HepG2 (cell line): ENCODE results near the gene CCDC57. TPM values are rescaled to one million over a fixed set of nuclear protein-coding genes. Genes with fewer than 3 reads are reported as not detected.

Experiments used
- AGO1 ChIP-seq: fragments of 200-400 bp; formaldehyde crosslinking; IDR thresholded peaks from 2 replicates; pipeline ENCODE4 v1.6.1; 2017; ENCODE audit warnings: mild to moderate bottlenecking, low read depth, low read length, moderate library complexity; ENCODE audit not compliant: poor library complexity, severe bottlenecking
- CCAR2 ChIP-seq: fragments of 200-400 bp; formaldehyde crosslinking; optimal IDR thresholded peaks from 2 replicates; pipeline ENCODE3; 2018; ENCODE audit warnings: low read depth, mild to moderate bottlenecking, low read length, moderate library complexity
- JARID2 ChIP-seq: sonication (generic); formaldehyde crosslinking; IDR thresholded peaks from 2 replicates; pipeline ENCODE4 v1.8.1; 2023; ENCODE audit warnings: missing genetic modification reagents, inconsistent platforms; ENCODE audit not compliant: insufficient replicate concordance
- MEF2D ChIP-seq: sonication (generic); formaldehyde crosslinking; IDR thresholded peaks from 2 replicates; pipeline ENCODE4 v1.5.1; 2020; ENCODE audit warnings: mild to moderate bottlenecking, missing genetic modification reagents
- SOX13 ChIP-seq, 3 experiments: fragments of 450-650 bp in 1 of 3; sonication (generic) in 1 of 3; formaldehyde crosslinking in 1 of 3; IDR thresholded peaks in 2 of 3; conservative IDR thresholded peaks in 1 of 3; 2 replicates each; pipeline versions ENCODE4 v1.5.0 to v1.6.1; 2016 to 2020; ENCODE audit warnings: antibody characterized with exemption in 1 of 3, mild to moderate bottlenecking in 1 of 3, missing compliant biosample characterization in 1 of 3, missing genetic modification reagents in 1 of 3, moderate library complexity in 1 of 3
- SYNCRIP ChIP-seq: fragments of 200-400 bp; formaldehyde crosslinking; IDR thresholded peaks from 2 replicates; pipeline ENCODE4 v1.6.1; 2018; ENCODE audit warnings: mild to moderate bottlenecking, low read depth, low read length; ENCODE audit not compliant: insufficient read depth
- TAF15 ChIP-seq: fragments of 200-400 bp; formaldehyde crosslinking; IDR thresholded peaks from one replicate; pipeline ENCODE4 v1.6.1; 2018; ENCODE audit warnings: mild to moderate bottlenecking, low read depth, low read length; ENCODE audit not compliant: poor library complexity, severe bottlenecking
- ZNF235 ChIP-seq: sonication (generic); formaldehyde crosslinking; IDR thresholded peaks from 2 replicates; pipeline ENCODE4 v1.8.1; 2023; ENCODE audit warnings: mild to moderate bottlenecking, missing genetic modification reagents, borderline replicate concordance
- ZNF562 ChIP-seq: sonication (generic); formaldehyde crosslinking; IDR thresholded peaks from 2 replicates; pipeline ENCODE4 v1.8.0; 2022; ENCODE audit warnings: missing genetic modification reagents, borderline replicate concordance
- polyA plus RNA-seq, 8 experiments: library from polyadenylated mRNA; depleted of rRNA in 3 of 8; stranded (reverse) in 7 of 8; unstranded in 1 of 8; fragments of >200 nt; fragmentation: Illumina TruSeq in 4 of 8; extraction: Trizol in 4 of 8; gene quantifications; 2 replicates each; pipeline versions ENCODE4 v1.2.1 to v1.2.3, GENCODE V29; 2011 to 2016; ENCODE audit warnings: low read depth in 4 of 8, missing spikeins in 1 of 8, mixed read lengths in 1 of 8; ENCODE audit not compliant: insufficient read depth in 1 of 8
- total RNA-seq, 5 experiments: library from RNA; depleted of rRNA; stranded (reverse); fragments of >200 nt; fragmentation: Illumina TruSeq; extraction: Trizol; gene quantifications; 2 replicates each; pipeline ENCODE4 v1.2.3, GENCODE V29; 2016; ENCODE audit warnings: low read depth in 1 of 5
- TF ChIP-seq, protein P1 (sequence below): sonication (generic); formaldehyde crosslinking; IDR thresholded peaks from 2 replicates; pipeline ENCODE4 v1.5.1; 2020; ENCODE audit warnings: mild to moderate bottlenecking, missing genetic modification reagents, borderline replicate concordance
- TF ChIP-seq, protein P2 (sequence below): sonication (generic); formaldehyde crosslinking; IDR thresholded peaks from 2 replicates; pipeline ENCODE4 v1.4.0; 2020; ENCODE audit warnings: missing genetic modification reagents, borderline replicate concordance
- TF ChIP-seq, protein P3 (sequence below): sonication (generic); formaldehyde crosslinking; IDR thresholded peaks from 2 replicates; pipeline ENCODE4 v1.4.0; 2020; ENCODE audit warnings: missing genetic modification reagents, mild to moderate bottlenecking, borderline replicate concordance
- TF ChIP-seq, protein P4 (sequence below): sonication (generic); formaldehyde crosslinking; IDR thresholded peaks from 2 replicates; pipeline ENCODE4 v1.4.0; 2020; ENCODE audit warnings: missing genetic modification reagents

CCDC57 gene
- total and polyA plus RNA-seq, 2 of the 13 experiments (the other 11 are each of a cell fraction or from before 2014, with no cell fraction given) = 59.3 to 59.9 TPM

DNA sequence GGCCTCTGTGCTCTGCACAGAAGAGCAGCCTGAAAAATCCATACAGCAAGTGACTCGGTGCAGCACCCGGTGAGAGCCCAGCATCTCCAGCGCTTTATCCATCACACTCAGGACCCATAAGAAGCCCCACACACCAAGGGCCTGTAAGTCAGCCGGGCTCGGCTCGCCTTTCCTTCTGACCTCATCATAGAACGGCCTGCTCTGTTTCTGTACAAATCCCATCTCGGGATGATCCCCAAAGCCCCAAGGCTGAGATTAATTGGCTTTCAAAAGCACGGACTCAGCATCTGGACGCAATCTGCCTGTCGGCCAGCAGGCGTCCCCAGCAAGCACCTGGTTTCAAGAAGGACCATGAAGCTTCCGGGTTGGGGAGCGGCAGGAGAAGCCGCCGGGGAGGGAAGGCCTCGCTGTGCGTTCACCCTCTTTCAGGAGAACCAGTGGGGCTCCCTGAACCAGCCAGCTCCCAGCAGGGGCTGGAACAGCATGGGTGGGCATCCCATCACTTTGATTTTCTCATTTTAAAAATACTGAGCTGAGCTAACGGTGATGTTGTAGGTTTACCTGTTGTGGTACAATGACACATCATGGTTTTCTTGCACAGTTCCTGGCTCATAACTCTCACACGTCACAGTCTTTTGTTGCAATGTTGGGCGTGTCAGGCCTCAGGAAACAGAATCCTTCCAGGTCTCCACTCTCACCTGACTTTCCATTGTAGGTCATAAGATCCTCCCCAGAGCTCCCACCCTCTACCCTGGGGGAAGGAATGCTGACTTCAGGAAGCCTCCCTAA is 6.7 kb downstream of the CCDC57 start (continued):
- TF ChIP-seq, protein P1, sequence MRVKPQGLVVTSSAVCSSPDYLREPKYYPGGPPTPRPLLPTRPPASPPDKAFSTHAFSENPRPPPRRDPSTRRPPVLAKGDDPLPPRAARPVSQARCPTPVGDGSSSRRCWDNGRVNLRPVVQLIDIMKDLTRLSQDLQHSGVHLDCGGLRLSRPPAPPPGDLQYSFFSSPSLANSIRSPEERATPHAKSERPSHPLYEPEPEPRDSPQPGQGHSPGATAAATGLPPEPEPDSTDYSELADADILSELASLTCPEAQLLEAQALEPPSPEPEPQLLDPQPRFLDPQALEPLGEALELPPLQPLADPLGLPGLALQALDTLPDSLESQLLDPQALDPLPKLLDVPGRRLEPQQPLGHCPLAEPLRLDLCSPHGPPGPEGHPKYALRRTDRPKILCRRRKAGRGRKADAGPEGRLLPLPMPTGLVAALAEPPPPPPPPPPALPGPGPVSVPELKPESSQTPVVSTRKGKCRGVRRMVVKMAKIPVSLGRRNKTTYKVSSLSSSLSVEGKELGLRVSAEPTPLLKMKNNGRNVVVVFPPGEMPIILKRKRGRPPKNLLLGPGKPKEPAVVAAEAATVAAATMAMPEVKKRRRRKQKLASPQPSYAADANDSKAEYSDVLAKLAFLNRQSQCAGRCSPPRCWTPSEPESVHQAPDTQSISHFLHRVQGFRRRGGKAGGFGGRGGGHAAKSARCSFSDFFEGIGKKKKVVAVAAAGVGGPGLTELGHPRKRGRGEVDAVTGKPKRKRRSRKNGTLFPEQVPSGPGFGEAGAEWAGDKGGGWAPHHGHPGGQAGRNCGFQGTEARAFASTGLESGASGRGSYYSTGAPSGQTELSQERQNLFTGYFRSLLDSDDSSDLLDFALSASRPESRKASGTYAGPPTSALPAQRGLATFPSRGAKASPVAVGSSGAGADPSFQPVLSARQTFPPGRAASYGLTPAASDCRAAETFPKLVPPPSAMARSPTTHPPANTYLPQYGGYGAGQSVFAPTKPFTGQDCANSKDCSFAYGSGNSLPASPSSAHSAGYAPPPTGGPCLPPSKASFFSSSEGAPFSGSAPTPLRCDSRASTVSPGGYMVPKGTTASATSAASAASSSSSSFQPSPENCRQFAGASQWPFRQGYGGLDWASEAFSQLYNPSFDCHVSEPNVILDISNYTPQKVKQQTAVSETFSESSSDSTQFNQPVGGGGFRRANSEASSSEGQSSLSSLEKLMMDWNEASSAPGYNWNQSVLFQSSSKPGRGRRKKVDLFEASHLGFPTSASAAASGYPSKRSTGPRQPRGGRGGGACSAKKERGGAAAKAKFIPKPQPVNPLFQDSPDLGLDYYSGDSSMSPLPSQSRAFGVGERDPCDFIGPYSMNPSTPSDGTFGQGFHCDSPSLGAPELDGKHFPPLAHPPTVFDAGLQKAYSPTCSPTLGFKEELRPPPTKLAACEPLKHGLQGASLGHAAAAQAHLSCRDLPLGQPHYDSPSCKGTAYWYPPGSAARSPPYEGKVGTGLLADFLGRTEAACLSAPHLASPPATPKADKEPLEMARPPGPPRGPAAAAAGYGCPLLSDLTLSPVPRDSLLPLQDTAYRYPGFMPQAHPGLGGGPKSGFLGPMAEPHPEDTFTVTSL (CRISPR knock-in tag) = no peak
- TF ChIP-seq ZNF562 (CRISPR knock-in tag) (no peak), MEF2D (CRISPR knock-in tag) (0 out of 2 replicates have a peak, but pooled peaks have one; percentile 48), SOX13 (IDR thresholded peaks at IDR 0.05) (no peak), SOX13 (CRISPR knock-in tag; conservative IDR thresholded peaks at IDR 0.05 in 1 of 2, IDR thresholded peaks at IDR 0.05 in 1 of 2) (peak in 1 of 2 experiments; percentile 39; a peak in 1 of 4 replicates), JARID2 (CRISPR knock-in tag) (no peak), AGO1 (no peak), SYNCRIP (no peak), TAF15 (no peak), CCAR2 (no peak), ZNF235 (CRISPR knock-in tag) (no peak)
- TF ChIP-seq, protein P2, sequence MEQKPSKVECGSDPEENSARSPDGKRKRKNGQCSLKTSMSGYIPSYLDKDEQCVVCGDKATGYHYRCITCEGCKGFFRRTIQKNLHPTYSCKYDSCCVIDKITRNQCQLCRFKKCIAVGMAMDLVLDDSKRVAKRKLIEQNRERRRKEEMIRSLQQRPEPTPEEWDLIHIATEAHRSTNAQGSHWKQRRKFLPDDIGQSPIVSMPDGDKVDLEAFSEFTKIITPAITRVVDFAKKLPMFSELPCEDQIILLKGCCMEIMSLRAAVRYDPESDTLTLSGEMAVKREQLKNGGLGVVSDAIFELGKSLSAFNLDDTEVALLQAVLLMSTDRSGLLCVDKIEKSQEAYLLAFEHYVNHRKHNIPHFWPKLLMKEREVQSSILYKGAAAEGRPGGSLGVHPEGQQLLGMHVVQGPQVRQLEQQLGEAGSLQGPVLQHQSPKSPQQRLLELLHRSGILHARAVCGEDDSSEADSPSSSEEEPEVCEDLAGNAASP (CRISPR knock-in tag) = peak; percentile 68; the same call in 1 of the 2 replicates
- TF ChIP-seq, protein P3, sequence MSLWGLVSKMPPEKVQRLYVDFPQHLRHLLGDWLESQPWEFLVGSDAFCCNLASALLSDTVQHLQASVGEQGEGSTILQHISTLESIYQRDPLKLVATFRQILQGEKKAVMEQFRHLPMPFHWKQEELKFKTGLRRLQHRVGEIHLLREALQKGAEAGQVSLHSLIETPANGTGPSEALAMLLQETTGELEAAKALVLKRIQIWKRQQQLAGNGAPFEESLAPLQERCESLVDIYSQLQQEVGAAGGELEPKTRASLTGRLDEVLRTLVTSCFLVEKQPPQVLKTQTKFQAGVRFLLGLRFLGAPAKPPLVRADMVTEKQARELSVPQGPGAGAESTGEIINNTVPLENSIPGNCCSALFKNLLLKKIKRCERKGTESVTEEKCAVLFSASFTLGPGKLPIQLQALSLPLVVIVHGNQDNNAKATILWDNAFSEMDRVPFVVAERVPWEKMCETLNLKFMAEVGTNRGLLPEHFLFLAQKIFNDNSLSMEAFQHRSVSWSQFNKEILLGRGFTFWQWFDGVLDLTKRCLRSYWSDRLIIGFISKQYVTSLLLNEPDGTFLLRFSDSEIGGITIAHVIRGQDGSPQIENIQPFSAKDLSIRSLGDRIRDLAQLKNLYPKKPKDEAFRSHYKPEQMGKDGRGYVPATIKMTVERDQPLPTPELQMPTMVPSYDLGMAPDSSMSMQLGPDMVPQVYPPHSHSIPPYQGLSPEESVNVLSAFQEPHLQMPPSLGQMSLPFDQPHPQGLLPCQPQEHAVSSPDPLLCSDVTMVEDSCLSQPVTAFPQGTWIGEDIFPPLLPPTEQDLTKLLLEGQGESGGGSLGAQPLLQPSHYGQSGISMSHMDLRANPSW (CRISPR knock-in tag) = no peak
- TF ChIP-seq, protein P4, sequence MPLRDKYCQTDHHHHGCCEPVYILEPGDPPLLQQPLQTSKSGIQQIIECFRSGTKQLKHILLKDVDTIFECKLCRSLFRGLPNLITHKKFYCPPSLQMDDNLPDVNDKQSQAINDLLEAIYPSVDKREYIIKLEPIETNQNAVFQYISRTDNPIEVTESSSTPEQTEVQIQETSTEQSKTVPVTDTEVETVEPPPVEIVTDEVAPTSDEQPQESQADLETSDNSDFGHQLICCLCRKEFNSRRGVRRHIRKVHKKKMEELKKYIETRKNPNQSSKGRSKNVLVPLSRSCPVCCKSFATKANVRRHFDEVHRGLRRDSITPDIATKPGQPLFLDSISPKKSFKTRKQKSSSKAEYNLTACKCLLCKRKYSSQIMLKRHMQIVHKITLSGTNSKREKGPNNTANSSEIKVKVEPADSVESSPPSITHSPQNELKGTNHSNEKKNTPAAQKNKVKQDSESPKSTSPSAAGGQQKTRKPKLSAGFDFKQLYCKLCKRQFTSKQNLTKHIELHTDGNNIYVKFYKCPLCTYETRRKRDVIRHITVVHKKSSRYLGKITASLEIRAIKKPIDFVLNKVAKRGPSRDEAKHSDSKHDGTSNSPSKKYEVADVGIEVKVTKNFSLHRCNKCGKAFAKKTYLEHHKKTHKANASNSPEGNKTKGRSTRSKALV = 0 out of 2 replicates have a peak, but pooled peaks have one; percentile 28
